Fibroblast of gingiva (primary cell): ENCODE data around the gene SYT11.
A peak's percentile ranks its signal among the peaks of the same experiment; 100 is the strongest.
"Not testable (repeated sequence)": the region's sequence is repeated elsewhere in the genome, so short reads cannot be mapped to it uniquely, and the experiment has no call there.

Experiments used
- DNase-seq: peaks from one replicate; pipeline ENCODE4 v3.0.0-alpha.2; 2011; ENCODE audit warnings: low read depth

The SYT11 gene

GRCh38 chr1:155899683-155900082, 40.3 kb downstream of the SYT11 start:
- no peak for DNase-seq

- DNase-seq: no peak
Observed at GRCh38 chr1:155900161-155900560, 40.8 kb downstream of the SYT11 start.

DNA sequence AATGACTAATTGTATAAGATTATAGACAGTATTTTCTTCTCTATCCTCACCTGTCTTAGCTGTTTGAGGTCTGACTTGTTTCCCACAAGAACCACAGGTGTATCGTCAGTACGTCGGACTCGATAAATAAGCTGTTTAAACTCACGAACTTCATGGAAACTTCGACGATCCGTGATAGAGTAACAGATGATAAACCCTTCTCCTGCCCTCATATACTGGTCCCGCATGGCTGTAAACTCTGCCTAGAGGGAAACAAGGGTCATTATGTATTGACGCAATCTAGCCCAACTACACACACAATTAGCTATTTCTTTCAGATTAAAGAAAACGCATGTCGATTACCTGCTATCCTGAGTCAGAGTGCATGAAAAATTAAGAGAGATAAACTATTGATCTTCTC, 44.9 kb downstream of the SYT11 start:
- DNase-seq: no peak

GRCh38 chr1:155909894-155910293, 50.5 kb downstream of the SYT11 start:
- peak; percentile 45 for DNase-seq

DNA sequence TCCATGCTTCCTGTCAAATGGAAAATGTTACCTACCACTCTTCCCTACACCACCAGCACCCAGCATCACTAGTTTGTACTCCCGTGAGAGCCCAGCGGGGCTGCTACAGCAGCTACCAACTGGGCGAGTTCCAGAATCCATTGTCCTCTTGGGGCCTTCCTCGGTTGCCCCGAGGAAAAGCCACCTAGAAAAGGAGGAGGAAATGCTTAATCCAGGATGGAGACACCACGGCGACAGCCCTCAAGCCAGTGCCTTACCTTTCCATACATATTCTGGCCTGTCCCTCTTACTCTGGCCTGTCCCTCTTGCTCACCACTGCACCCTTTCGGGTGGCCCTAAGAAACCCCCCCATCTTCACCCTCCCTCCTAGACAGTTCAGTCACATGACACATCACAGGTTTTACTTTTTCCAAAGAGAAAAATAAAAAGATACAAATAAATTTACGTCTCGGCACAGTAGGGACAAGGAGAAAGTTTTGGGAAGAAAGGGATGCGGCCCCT, 51.3 kb downstream of the SYT11 start:
- DNase-seq: peak; percentile 38

DNA sequence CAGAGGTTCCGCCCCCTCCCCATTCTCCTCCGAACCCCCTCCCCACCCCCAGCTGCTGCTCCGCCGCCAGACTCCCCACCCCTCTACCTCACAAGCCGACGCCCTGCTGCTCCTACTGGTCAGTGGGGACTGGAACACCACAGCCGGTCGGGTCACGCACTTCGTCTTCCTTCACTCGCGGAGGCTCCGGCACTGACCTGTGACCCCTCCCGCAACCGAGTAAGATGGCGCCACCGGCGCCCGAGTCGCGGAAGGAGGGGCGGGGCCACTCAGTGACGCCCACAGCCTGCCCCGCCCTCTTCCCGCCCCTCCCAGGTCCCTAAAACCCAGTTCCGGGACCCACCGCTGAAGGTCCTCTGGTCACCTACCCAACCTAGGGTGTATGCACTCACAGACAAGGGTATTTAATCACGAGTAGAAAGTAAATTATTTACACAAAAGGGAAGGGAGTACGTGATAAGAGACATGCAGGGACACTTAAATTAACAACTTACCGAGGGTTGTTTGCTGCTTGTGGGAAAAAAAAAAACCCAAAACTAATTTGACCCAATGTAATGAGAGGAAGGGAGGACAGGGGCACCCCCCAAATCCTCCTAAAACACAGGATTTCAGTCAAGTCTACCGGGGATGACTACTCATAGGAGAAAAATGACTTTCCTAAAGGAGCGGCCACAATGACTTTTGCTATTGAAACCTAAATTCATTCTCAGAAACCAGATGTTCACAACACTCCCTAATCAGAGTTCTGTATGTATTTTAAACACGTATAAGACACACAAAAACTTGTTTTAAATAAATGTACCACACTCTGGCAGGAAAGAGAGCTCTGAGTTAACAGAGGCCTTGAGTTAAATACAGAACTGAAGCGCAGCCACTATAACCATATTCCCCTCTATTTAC, 52.0 kb downstream of the SYT11 start, which contains the start of gene RIT1:
Gene RIT1 (minus strand): TSS at position 194 of the 900 bp plus-strand sequence. CDS start 588 bp downstream, outside the sequence.
- peak; percentile 79 for DNase-seq

- no peak for DNase-seq
Observed at GRCh38 chr1:155912056-155912536, 52.7 kb downstream of the SYT11 start.

DNA sequence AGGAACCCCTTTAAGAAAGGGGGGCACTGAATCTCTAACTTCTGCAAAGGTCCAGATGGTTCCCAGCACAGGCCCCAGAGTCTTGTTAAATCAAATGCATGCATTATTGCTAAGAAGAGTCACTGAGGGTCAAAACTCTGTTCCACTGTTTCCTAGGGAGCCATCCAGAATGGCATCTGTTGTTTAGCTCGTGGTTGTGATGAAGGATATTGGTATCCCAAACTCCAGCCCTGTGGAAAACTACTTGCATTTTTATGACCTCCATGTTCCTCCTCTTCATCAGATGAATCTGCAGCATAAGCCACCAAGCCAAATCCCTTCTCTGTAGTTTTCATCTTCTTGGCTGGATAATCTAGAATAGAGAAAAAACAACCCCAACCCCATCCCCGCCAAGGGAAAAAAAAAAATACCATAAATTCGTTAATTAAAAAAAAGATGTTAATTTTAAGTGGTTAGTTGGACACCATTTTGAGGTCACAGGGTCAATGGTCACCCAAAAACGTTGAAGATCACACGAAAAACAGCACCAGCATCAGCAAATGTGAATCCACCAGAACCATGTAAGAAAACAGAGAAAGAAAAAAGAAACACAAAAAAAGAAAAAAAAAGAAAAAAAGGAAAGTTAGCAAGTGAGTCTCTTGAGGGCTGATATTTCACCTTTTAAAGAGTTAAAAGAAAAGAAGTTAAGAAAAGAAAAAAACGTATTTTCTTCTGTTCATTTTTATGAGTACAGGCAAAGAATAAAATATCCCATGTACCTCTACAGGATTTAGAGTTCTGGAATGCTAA, 54.8 kb downstream of the SYT11 start:
- peak; percentile 13 for DNase-seq

- no peak for DNase-seq
Observed at GRCh38 chr1:155918660-155919059, 59.3 kb downstream of the SYT11 start.

DNA sequence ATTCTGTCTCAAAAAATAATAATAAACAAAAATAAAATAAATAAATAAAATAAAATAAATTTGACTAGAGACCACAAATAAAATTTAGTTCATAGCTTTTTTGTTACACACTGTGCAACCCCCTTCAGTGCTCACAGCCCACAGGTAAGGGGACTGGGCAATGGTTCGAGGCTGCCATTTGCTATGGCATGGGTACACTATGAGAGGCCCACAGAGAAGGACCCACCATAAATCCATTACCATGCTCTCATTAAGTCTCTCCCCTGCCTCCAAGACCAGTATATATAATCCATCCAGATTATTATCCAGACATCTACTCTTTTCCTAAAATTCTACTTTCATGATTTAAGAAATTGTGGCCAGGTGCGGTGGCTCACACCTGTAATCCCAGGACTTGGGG, 60.4 kb downstream of the SYT11 start:
- no peak for DNase-seq

DNA sequence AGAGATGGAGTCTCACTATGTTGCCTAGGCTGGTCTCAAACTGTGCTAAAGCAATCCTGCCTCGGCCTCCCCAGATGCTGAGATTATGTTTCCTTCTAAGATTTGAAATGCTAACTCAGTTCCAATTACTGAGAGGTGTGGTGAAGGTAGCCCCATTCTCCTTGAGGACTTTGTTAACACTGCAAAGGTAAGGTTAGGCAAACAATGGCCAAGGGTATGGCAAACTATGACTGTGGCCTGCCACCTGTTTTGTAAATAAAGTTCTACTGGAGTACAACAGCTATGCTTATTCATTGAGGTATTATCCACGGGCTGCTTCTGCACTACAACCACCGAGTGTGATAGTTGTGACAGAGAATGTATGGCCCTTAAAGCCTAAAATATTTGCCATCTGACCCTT, 61.4 kb downstream of the SYT11 start:
- DNase-seq: no peak

GRCh38 chr1:155925506-155925905, 66.1 kb downstream of the SYT11 start:
- DNase-seq: no peak

- DNase-seq: no peak
Observed at GRCh38 chr1:155929057-155929456, 69.7 kb downstream of the SYT11 start.

GRCh38 chr1:155930725-155931124, 71.4 kb downstream of the SYT11 start:
- DNase-seq: not testable (repeated sequence)

- no peak for DNase-seq
Observed at GRCh38 chr1:155931332-155932038, 72.1 kb downstream of the SYT11 start.

GRCh38 chr1:155932081-155932480, 72.7 kb downstream of the SYT11 start:
- no peak for DNase-seq

- DNase-seq: no peak
Observed at GRCh38 chr1:155932487-155932886, 73.1 kb downstream of the SYT11 start.

DNA sequence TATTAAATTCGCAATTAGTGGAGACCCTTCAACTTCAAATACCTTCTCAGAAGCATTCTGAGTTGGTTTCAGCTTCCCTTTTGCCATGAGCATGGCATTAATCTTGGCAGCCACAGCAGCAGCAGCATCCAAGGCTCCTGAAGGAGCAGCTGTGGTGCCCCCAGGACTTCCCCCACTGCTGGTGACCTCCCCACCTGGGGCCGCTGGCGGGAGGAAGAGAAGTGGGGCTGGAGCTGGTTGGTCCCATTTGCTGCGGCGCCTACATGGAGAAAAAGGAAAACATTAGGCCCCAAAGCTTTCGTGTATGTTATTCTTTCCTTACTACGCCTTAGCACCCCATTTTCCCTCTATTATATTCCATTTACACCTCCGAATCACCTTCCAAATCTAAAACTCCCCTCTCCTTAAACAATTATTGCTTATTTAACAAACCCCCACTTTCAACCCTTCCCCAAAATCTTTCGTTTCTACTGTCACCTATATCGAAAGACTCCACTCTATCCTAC, 74.3 kb downstream of the SYT11 start:
- no peak for DNase-seq

DNA sequence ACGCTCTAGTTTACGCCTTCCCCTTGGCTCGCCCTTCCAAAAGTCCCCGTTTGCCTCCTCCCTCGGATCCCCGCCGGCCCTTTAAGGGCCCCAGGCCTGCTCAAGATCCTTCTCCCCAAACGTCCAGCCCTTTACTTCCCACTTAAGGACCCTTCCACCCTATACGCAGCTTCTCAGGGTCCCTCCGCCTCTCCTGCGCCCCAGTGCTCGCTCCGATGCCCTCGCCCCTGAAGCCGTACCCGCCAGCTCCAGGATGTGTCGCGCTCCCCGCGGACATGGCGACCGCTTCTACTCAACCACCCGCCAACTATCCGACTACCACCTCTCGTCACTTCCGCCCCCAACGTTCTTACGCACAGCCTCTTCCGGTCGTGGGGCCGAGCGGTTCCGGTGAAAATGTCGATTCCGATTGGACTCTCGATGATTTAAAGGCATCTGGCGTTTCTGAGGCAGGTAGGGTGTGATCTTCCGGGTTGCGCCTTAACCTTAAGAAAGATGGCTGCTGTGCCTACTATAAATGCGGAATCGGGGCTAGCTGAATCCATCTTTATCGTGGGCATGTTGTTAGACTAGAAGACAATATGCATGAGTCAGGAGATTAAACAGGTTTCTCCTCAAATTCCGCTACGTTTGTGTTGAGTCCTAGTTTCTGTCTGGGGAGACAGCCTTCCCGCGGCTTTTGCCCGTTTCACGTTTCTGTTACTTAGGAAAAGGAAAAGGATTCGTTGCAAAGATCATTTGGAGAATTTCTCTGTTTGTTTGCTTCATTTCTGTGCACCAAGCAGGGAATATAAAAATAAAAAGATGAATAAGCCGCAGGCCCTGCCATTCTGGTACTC, 74.9 kb downstream of the SYT11 start, which contains the start of gene KHDC4:
Gene KHDC4 (minus strand): TSS at position 317 of the 839 bp plus-strand sequence. CDS start 40 bp downstream, at position 277.
- peak; percentile 98 for DNase-seq
